ENCODE measurements around the gene LRMDA.

- no peak for TF ChIP-seq CTCF (IDR thresholded peaks at IDR 0.05; ENCODE audit: control extremely low read depth in 1 of 3, insufficient read depth in 1 of 3, low read depth in 1 of 3, low read length in 3 of 3)
- TF ChIP-seq E2F6 (IDR thresholded peaks at IDR 0.05): no peak
- TF ChIP-seq CREB1 (IDR thresholded peaks at IDR 0.05): no peak
- no peak for TF ChIP-seq POLR2A (IDR thresholded peaks at IDR 0.05; ENCODE audit: control extremely low read depth in 1 of 2, low read depth in 2 of 2, low read length in 2 of 2)
- no peak for TF ChIP-seq TAF1 (IDR thresholded peaks at IDR 0.05; ENCODE audit: low read depth, low read length)
- TF ChIP-seq KDM1A (IDR thresholded peaks at IDR 0.05; ENCODE audit: borderline replicate concordance, low read length): no peak
- no peak for TF ChIP-seq EP300 (IDR thresholded peaks at IDR 0.05; ENCODE audit: borderline replicate concordance in 1 of 2, low read depth in 2 of 2, low read length in 2 of 2)
- TF ChIP-seq GABPA (IDR thresholded peaks at IDR 0.05; ENCODE audit: borderline replicate concordance, insufficient read depth, low read length): no peak
- TF ChIP-seq POU5F1 (IDR thresholded peaks at IDR 0.05; ENCODE audit: low read depth, low read length): no peak
Observed at GRCh38 chr10:75431180-75432111, at the start of gene LRMDA.
